Chondrocyte (in vitro differentiated cells): ENCODE data around the gene ADGRE2. TPM values are rescaled to one million over a fixed set of nuclear protein-coding genes. Genes with fewer than 3 reads are reported as not detected.

ENCODE experiments used
- DNase-seq: peaks from one replicate; pipeline ENCODE4 v3.0.0; 2021; ENCODE audit warnings: mixed read lengths, low spot score
- H3K27ac Mint-ChIP-seq: one replicate; pipeline ENCODE4 v1.8.0; 2021; ENCODE audit warnings: mild to moderate bottlenecking, moderate library complexity, mixed read lengths; ENCODE audit not compliant: unreplicated experiment
- H3K27me3 Mint-ChIP-seq: 2 replicates; pipeline ENCODE4 v1.8.0; 2021; ENCODE audit warnings: low read depth, mixed read lengths
- H3K36me3 Mint-ChIP-seq: 2 replicates; pipeline ENCODE4 v1.8.0; 2021; ENCODE audit warnings: low read depth, mixed read lengths
- H3K4me1 Mint-ChIP-seq: 2 replicates; pipeline ENCODE4 v1.8.0; 2021; ENCODE audit warnings: low read depth, mild to moderate bottlenecking, mixed read lengths
- H3K4me3 Mint-ChIP-seq: one replicate; pipeline ENCODE4 v1.8.0; 2021; ENCODE audit warnings: mild to moderate bottlenecking, moderate library complexity, mixed read lengths; ENCODE audit not compliant: unreplicated experiment
- H3K9me3 Mint-ChIP-seq: 2 replicates; pipeline ENCODE4 v1.8.0; 2021; ENCODE audit warnings: low read depth, mixed read lengths
- total RNA-seq: library from RNA; stranded (reverse); gene quantifications from 3 replicates; pipeline ENCODE4 v1.2.1, GENCODE V29; 2021
- TF ChIP-seq, protein P1 (sequence below): fragments of 200-600 bp; sonication (generic); IDR thresholded peaks from 2 replicates; pipeline ENCODE4 v1.5.0; 2021; ENCODE audit warnings: antibody characterized with exemption, mild to moderate bottlenecking, moderate library complexity

Gene ADGRE2
- total RNA-seq, 1 donor from 2014 or later: 0.87 TPM

DNA sequence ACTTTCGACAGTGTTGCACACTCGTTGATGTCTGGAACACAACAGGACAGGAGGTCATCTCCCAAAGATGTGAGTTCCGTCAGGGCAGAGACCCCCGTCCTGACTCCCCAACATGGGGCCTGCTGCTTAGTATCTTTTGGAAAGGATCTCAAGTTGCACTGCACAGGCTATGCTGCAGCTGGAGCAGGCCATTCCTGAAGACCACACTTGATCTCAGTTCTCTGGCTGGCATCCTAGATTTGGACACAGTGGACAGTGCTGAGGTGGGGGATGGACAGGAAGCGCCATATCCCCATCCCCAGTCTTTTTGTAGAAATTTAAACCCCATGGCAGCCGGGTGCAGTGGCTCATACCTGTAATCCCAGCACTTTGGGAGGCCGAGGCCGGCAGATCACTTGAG, 5.9 kb downstream of the ADGRE2 start:
- Mint-ChIP-seq H3K4me3 (no peak overlapping the region), H3K9me3 (no peaks in the 10 kb centered on the region), H3K36me3 (no peaks in the 10 kb centered on the region), H3K27ac (no peak overlapping the region), H3K27me3 (peaks cover 7% of the 10 kb centered on the region), H3K4me1 (no peaks in the 10 kb centered on the region)
- no peak for DNase-seq
- TF ChIP-seq, protein P1, sequence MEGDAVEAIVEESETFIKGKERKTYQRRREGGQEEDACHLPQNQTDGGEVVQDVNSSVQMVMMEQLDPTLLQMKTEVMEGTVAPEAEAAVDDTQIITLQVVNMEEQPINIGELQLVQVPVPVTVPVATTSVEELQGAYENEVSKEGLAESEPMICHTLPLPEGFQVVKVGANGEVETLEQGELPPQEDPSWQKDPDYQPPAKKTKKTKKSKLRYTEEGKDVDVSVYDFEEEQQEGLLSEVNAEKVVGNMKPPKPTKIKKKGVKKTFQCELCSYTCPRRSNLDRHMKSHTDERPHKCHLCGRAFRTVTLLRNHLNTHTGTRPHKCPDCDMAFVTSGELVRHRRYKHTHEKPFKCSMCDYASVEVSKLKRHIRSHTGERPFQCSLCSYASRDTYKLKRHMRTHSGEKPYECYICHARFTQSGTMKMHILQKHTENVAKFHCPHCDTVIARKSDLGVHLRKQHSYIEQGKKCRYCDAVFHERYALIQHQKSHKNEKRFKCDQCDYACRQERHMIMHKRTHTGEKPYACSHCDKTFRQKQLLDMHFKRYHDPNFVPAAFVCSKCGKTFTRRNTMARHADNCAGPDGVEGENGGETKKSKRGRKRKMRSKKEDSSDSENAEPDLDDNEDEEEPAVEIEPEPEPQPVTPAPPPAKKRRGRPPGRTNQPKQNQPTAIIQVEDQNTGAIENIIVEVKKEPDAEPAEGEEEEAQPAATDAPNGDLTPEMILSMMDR: no peak

DNA sequence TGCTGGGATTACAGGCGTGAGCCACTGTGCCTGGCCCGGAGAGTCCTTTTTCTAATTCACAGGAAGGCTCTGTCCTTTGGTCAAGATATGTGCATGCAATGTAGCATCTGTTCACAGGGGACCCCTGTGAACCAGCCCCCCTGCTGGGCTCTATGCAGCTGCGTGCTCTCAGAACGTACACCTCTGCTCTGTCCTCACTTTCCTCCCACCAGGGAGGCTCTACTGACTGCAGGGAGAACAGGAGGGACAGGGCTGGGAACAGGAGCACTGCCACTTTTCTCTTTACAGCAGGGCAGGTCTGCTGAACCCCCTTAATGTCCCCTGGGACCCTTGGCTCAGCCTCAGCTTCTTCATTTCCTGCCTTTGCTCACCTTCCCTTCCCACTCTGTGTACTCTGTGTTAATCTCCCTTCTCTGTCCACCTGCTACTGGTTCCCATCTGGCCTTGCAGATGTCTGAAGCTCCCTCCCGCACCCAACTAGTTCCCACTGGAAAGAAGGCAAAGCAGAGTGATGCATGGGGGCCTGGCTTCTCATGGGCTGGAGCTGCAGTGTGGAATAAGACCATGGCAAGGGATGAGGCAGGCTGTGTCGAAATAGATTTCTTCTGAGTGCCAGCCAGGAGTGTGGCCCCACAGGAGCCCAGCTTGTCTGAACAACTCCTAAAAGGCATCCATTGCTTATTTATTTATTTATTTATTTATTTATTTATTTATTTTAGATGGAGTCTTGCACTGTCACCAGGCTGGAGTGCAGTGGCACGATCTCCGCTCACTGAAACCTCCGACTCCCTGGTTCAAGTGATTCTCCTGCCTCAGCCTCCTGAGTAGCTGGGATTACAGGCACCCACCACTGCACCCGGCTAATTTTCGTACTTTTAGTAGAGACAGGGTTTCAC, 7.2 kb downstream of the ADGRE2 start:
- peaks cover 7% of the 10 kb centered on the region for H3K27me3 Mint-ChIP-seq
- TF ChIP-seq, protein P1: no peak
- H3K36me3 Mint-ChIP-seq: no peaks in the 10 kb centered on the region
- H3K9me3 Mint-ChIP-seq: no peaks in the 10 kb centered on the region
- H3K4me3 Mint-ChIP-seq: no peak overlapping the region
- no peak overlapping the region for H3K27ac Mint-ChIP-seq
- DNase-seq: peak; percentile 14
- H3K4me1 Mint-ChIP-seq: no peaks in the 10 kb centered on the region

DNA sequence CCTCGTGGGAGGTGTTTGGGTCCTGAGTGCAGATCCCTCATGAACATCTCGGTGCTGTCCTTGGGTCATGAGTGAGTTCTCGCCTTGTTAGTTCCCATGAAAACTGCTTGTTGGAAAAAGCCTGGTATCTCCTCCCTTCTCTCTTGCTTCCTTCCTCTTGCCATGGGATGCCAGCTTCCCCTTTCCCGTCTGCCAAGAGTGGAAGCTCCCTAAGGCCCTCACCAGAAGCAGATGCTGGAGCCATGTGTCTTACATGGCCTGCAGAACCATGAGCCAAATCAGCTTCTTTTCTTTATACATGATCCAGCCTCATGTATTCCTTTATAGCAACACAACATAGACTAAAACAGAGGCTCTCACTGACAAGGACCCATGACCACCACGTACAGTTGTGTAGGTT, 8.2 kb downstream of the ADGRE2 start:
- no peaks in the 10 kb centered on the region for H3K9me3 Mint-ChIP-seq
- H3K4me3 Mint-ChIP-seq: no peak overlapping the region
- no peak overlapping the region for H3K27ac Mint-ChIP-seq
- H3K27me3 Mint-ChIP-seq: peaks cover 4% of the 10 kb centered on the region
- no peaks in the 10 kb centered on the region for H3K4me1 Mint-ChIP-seq
- TF ChIP-seq, protein P1: no peak
- peak; percentile 15 for DNase-seq
- H3K36me3 Mint-ChIP-seq: no peaks in the 10 kb centered on the region

- Mint-ChIP-seq H3K36me3 (no peaks in the 10 kb centered on the region), H3K4me1 (no peaks in the 10 kb centered on the region), H3K9me3 (peaks cover under 1% of the 10 kb centered on the region), H3K27me3 (peaks cover 4% of the 10 kb centered on the region), H3K4me3 (no peak overlapping the region), H3K27ac (no peak overlapping the region)
- TF ChIP-seq, protein P1: no peak
- DNase-seq: no peak
Measured at GRCh38 chr19:14769201-14769600, 9.2 kb downstream of the ADGRE2 start.

DNA sequence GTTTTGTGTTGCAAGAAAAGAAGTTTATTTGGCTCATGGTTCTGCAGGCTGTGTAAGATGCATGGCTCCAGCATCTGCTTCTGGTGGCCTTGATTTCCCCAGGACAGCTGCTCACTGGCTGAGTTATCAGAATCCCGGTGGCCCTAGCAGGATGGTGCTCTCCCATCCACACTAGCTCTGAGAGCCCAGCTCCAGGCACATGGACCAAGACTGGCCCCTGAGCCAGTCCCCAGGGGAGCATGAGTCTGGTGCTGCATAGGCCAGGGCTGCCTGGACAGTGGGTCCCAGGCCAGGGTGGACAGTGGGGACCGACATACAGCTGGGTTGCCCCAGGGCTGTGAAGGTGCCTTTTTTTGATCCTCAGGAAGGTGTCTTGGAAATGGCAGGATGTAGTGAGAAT, 10.4 kb downstream of the ADGRE2 start:
- Mint-ChIP-seq H3K27me3 (peaks cover 1% of the 10 kb centered on the region), H3K36me3 (no peaks in the 10 kb centered on the region), H3K4me1 (no peaks in the 10 kb centered on the region), H3K9me3 (peaks cover 3% of the 10 kb centered on the region), H3K27ac (no peak overlapping the region), H3K4me3 (no peak overlapping the region)
- TF ChIP-seq, protein P1: no peak
- no peak for DNase-seq
